GM12878 (cell line): ENCODE data around the gene DENND6B. TPM values are rescaled to one million over a fixed set of nuclear protein-coding genes. Genes with fewer than 3 reads are reported as not detected.

Experiments
- ATAC-seq: fragments of 200-7000 bp; cut with Tn5 transposase; 3 replicates; pipeline ENCODE4 v1.9.1; 2020; ENCODE audit warnings: mild to moderate bottlenecking, moderate library complexity
- BruUV-seq: library from RNA; stranded (reverse); fragments of 400-500 nt; replicated peaks from 2 replicates; lab custom pipeline; 2021; lab: Mats Ljungman, UMichigan
- CTCF ChIA-PET: fragments of 300-600 bp; sonication (Branson Sonifier 250); formaldehyde crosslinking; extraction: SDS; loops from one replicate; lab custom pipeline; 2021; ENCODE audit warnings: inconsistent platforms; lab: Yijun Ruan, JAX
- POLR2A ChIA-PET: fragments of 350-600 bp; formaldehyde crosslinking; extraction: SDS; loops from one replicate; lab custom pipeline; 2021; ENCODE audit warnings: inconsistent platforms; lab: Charles Lee
- RAD21 ChIA-PET: fragments of 300-600 bp; sonication (Branson Sonifier 250); formaldehyde crosslinking; loops from one replicate; lab custom pipeline; 2023; ENCODE audit warnings: antibody characterized with exemption; ENCODE audit not compliant: unreplicated experiment; lab: Charles Lee
- SMC1A ChIA-PET: fragments of 300-600 bp; sonication (Branson Sonifier 250); formaldehyde crosslinking; loops from one replicate; lab custom pipeline; 2023; ENCODE audit not compliant: unreplicated experiment, uncharacterized antibody; lab: Charles Lee
- DNase-seq: peaks from one replicate; pipeline ENCODE4 v3.0.0-alpha.2; 2011; ENCODE audit warnings: low read depth, low spot score
- FAIRE-seq: peaks from 3 replicates; lab custom pipeline; 2011; peaks lifted over from hg19 to GRCh38; lab: Jason Lieb, UNC
- H2AFZ ChIP-seq: 2 replicates; pipeline ENCODE4 v1.6.0; 2011; ENCODE audit warnings: low read depth, low read length, control low read depth; ENCODE audit not compliant: control insufficient read depth
- H3K27ac ChIP-seq: 2 replicates; pipeline ENCODE4 v1.5.1; 2011; ENCODE audit warnings: control low read depth; ENCODE audit not compliant: control insufficient read depth, insufficient read depth
- H3K27me3 ChIP-seq, 2 experiments: replicated peaks in 1 of 2; 2 replicates each; pipeline versions ENCODE4 v1.6.0 to v1.6.1; 2011; ENCODE audit warnings: low read length in 1 of 2; ENCODE audit not compliant: control insufficient read depth in 2 of 2, insufficient read depth in 2 of 2
- H3K36me3 ChIP-seq, 2 experiments: 2 replicates each; pipeline ENCODE4 v1.5.1; 2011; ENCODE audit warnings: low read length in 1 of 2; ENCODE audit not compliant: control insufficient read depth in 2 of 2, insufficient read depth in 2 of 2
- H3K4me1 ChIP-seq: 2 replicates; pipeline ENCODE4 v1.6.1; 2011; ENCODE audit warnings: mild to moderate bottlenecking, low read length, moderate library complexity, mixed read lengths; ENCODE audit not compliant: control insufficient read depth, insufficient read depth
- H3K4me2 ChIP-seq: 2 replicates; pipeline ENCODE4 v1.6.0; 2011; ENCODE audit warnings: control low read depth; ENCODE audit not compliant: control insufficient read depth, insufficient read depth
- H3K4me3 ChIP-seq: fragments of 200-600 bp; sonication (generic); 2 replicates; pipeline ENCODE4 v1.5.1; 2016
- H3K79me2 ChIP-seq: 2 replicates; pipeline ENCODE4 v1.6.0; 2011; ENCODE audit warnings: low read length; ENCODE audit not compliant: control insufficient read depth, insufficient read depth
- H3K9ac ChIP-seq: 2 replicates; pipeline ENCODE4 v1.8.0; 2011; ENCODE audit warnings: low read length, control low read depth, mixed read lengths; ENCODE audit not compliant: control insufficient read depth, insufficient read depth
- H3K9me3 ChIP-seq: replicated peaks from 3 replicates; pipeline ENCODE4 v1.5.1; 2011; ENCODE audit warnings: mild to moderate bottlenecking, low read length; ENCODE audit not compliant: control insufficient read depth, insufficient read depth
- H4K20me1 ChIP-seq: 2 replicates; pipeline ENCODE4 v1.6.0; 2011; ENCODE audit not compliant: control insufficient read depth, insufficient read depth
- CBFB ChIP-seq: IDR thresholded peaks from 2 replicates; pipeline ENCODE4 v1.6.1; 2016; ENCODE audit warnings: antibody characterized with exemption, low read depth
- KLF5 ChIP-seq: fragments of 450-650 bp; IDR thresholded peaks from 2 replicates; pipeline ENCODE4 v1.6.1; 2014; ENCODE audit warnings: mild to moderate bottlenecking; ENCODE audit not compliant: partially characterized antibody
- RBBP5 ChIP-seq: fragments of 200-600 bp; sonication (generic); conservative IDR thresholded peaks from 2 replicates; pipeline ENCODE4 v1.6.1; 2016
- SUPT20H ChIP-seq: IDR thresholded peaks from 2 replicates; pipeline ENCODE4 v1.6.1; 2011; ENCODE audit warnings: low read depth, mild to moderate bottlenecking, low read length, moderate library complexity, borderline replicate concordance; ENCODE audit not compliant: control insufficient read depth
- TCF7 ChIP-seq: IDR thresholded peaks from 2 replicates; pipeline ENCODE4 v1.6.1; 2014; ENCODE audit warnings: antibody characterized with exemption, borderline replicate concordance
- YY1 ChIP-seq: IDR thresholded peaks from 2 replicates; pipeline ENCODE4 v1.6.1; 2011; ENCODE audit warnings: low read depth, mild to moderate bottlenecking, low read length
- ZNF24 ChIP-seq: fragments of 450-650 bp; IDR thresholded peaks from 2 replicates; pipeline ENCODE4 v1.6.1; 2017; ENCODE audit warnings: antibody characterized with exemption, mild to moderate bottlenecking
- ZZZ3 ChIP-seq: IDR thresholded peaks from 2 replicates; pipeline ENCODE4 v1.6.1; 2011; ENCODE audit warnings: low read depth; ENCODE audit not compliant: control insufficient read depth, insufficient read length
- whole genome bisulfite sequencing: methylation state at CpG from one replicate; pipeline ENCODE4 v1.1.6; 2016; ENCODE audit warnings: low lambda C conversion rate; ENCODE audit not compliant: insufficient replicate concordance, insufficient coverage; ENCODE audit errors: missing lambda C conversion rate; 5-methylcytosine and 5-hydroxymethylcytosine counted together
- in situ Hi-C: fragments of 300-500 bp; cut with MboI; formaldehyde crosslinking; loops from 9 replicates; pipeline ENCODE4 v1.14.3; 2018; ENCODE audit warnings: mixed read lengths
- intact Hi-C: fragments of 100-400 bp; cut with micrococcal nuclease; formaldehyde crosslinking; loops from one replicate; pipeline ENCODE4 v1.14.2; 2022; ENCODE audit not compliant: unreplicated experiment
- polyA plus RNA-seq, 11 experiments: library from polyadenylated mRNA; depleted of rRNA in 4 of 11; unstranded in 6 of 11; stranded (reverse) in 5 of 11; fragments of >200 nt; fragmentation: Nextera tagmentation in 4 of 11; fragmentation: Illumina TruSeq in 1 of 11; extraction: Ambion mirVana in 4 of 11; extraction: Trizol in 1 of 11; gene quantifications; 1 replicate in 1 of 11; 2 replicates in 10 of 11; pipeline versions ENCODE4 v1.2.1 to v1.2.3, GENCODE V29; 2011 to 2016; ENCODE audit warnings: inconsistent platforms in 2 of 11, missing spikeins in 2 of 11, low read depth in 1 of 11
- total RNA-seq, 4 experiments: library from RNA; depleted of rRNA in 3 of 4; stranded (reverse); fragments of >200 nt in 3 of 4; fragmentation: Illumina TruSeq in 1 of 4; extraction: Trizol in 1 of 4; gene quantifications; 2 replicates each; pipeline versions ENCODE4 v1.2.1 to v1.2.3, GENCODE V29; 2013 to 2021
- TF ChIP-seq, protein P1 (sequence below): fragments of 450-650 bp; conservative IDR thresholded peaks from 2 replicates; pipeline ENCODE4 v1.6.1; 2017; ENCODE audit warnings: mild to moderate bottlenecking, moderate library complexity
- TF ChIP-seq, protein P2 (sequence below): IDR thresholded peaks from 2 replicates; pipeline ENCODE4 v1.6.1; 2012; ENCODE audit warnings: low read depth, low read length, improper control_type of control experiment
- TF ChIP-seq, protein P3 (sequence below): fragments of 450-650 bp; IDR thresholded peaks from 2 replicates; pipeline ENCODE4 v1.6.1; 2016; ENCODE audit warnings: mild to moderate bottlenecking, moderate library complexity, borderline replicate concordance

DENND6B gene
- total and polyA plus RNA-seq, 10 of the 15 experiments (the other 5 are each of a cell fraction or from before 2014, with no cell fraction given) = 0.72 to 11.3 (median 6.2) TPM

DNA sequence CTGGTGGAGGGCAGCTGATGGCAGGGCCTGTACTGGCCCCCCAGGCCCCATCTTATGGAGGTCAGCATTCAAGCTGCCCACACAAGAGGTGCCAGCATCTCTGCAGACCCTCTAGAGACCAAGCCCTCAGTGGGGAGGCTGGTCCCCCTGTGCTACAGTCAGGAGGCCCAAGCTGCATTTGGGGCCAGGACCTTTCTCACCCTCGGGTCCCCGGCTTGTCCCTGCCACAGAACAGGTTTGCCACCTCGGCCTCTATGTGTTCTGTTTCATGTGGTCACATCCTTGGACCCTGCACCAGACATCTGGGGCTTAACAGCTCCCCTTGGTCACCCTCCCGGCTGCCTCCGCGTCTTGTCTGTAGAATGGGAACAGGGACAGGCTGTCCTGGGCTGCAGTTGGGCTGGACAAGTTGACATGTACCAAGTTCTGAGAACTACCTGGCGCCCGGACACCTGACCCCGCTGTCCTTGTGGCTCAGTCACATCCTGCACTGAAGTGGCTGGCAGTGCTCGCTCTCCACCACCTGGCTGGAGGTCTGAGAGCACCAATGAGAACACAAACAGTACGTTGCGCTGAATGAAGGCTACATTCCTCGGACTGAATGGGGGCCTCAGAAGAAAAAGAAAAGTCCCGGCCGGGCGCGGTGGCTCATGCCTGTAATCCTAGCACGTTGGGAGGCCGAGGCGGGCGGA, 16.6 kb downstream of the DENND6B start:
- POLR2A ChIA-PET = no interaction called here
- no peak for TF ChIP-seq RBBP5
- TF ChIP-seq SUPT20H = no peak
- TF ChIP-seq, protein P1, sequence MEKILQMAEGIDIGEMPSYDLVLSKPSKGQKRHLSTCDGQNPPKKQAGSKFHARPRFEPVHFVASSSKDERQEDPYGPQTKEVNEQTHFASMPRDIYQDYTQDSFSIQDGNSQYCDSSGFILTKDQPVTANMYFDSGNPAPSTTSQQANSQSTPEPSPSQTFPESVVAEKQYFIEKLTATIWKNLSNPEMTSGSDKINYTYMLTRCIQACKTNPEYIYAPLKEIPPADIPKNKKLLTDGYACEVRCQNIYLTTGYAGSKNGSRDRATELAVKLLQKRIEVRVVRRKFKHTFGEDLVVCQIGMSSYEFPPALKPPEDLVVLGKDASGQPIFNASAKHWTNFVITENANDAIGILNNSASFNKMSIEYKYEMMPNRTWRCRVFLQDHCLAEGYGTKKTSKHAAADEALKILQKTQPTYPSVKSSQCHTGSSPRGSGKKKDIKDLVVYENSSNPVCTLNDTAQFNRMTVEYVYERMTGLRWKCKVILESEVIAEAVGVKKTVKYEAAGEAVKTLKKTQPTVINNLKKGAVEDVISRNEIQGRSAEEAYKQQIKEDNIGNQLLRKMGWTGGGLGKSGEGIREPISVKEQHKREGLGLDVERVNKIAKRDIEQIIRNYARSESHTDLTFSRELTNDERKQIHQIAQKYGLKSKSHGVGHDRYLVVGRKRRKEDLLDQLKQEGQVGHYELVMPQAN = no peak
- no peak for TF ChIP-seq ZZZ3
- TF ChIP-seq YY1 = no peak
- TF ChIP-seq TCF7 = no peak
- TF ChIP-seq KLF5 = no peak
- TF ChIP-seq ZNF24 = no peak
- TF ChIP-seq, protein P2, sequence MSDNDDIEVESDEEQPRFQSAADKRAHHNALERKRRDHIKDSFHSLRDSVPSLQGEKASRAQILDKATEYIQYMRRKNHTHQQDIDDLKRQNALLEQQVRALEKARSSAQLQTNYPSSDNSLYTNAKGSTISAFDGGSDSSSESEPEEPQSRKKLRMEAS = no peak
- TF ChIP-seq, protein P3, sequence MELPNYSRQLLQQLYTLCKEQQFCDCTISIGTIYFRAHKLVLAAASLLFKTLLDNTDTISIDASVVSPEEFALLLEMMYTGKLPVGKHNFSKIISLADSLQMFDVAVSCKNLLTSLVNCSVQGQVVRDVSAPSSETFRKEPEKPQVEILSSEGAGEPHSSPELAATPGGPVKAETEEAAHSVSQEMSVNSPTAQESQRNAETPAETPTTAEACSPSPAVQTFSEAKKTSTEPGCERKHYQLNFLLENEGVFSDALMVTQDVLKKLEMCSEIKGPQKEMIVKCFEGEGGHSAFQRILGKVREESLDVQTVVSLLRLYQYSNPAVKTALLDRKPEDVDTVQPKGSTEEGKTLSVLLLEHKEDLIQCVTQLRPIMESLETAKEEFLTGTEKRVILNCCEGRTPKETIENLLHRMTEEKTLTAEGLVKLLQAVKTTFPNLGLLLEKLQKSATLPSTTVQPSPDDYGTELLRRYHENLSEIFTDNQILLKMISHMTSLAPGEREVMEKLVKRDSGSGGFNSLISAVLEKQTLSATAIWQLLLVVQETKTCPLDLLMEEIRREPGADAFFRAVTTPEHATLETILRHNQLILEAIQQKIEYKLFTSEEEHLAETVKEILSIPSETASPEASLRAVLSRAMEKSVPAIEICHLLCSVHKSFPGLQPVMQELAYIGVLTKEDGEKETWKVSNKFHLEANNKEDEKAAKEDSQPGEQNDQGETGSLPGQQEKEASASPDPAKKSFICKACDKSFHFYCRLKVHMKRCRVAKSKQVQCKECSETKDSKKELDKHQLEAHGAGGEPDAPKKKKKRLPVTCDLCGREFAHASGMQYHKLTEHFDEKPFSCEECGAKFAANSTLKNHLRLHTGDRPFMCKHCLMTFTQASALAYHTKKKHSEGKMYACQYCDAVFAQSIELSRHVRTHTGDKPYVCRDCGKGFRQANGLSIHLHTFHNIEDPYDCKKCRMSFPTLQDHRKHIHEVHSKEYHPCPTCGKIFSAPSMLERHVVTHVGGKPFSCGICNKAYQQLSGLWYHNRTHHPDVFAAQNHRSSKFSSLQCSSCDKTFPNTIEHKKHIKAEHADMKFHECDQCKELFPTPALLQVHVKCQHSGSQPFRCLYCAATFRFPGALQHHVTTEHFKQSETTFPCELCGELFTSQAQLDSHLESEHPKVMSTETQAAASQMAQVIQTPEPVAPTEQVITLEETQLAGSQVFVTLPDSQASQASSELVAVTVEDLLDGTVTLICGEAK = no peak
- TF ChIP-seq CBFB = no peak
- TF ChIP-seq, all 136 proteins: peak for 0
- intact Hi-C loops = no loop called here
- ChIA-PET SMC1A (no interaction called here), CTCF (interaction anchor here (0.6 kb wide), 1 partner anchor 16 kb away, joined by 3 read pairs; no protein-coding TSS in a partner anchor), RAD21 (no interaction called here)
- no TSS peak for BruUV-seq
- in situ Hi-C loops = no loop called here
- no peak for FAIRE-seq
- Histone ChIP-seq H3K27ac (no peak overlapping the region), H3K4me1 (peaks cover 26% of the 10 kb centered on the region), H3K4me2 (no peak overlapping the region), H3K79me2 (peaks cover 34% of the 10 kb centered on the region), H2AFZ (no peak overlapping the region), H3K9me3 (no peaks in the 10 kb centered on the region), H3K4me3 (no peak overlapping the region), H3K9ac (no peak overlapping the region), H3K27me3 (no peaks in the 10 kb centered on the region), H4K20me1 (no peaks in the 10 kb centered on the region), H3K36me3 (no peaks in the 10 kb centered on the region)
- DNase-seq = no peak
- 94% methylated on average over 17 of the region's 21 CpGs for WGBS
- no peak for ATAC-seq
